ENCODE measurements around the gene STPG3.
A peak's percentile ranks its signal among the peaks of the same experiment; 100 is the strongest.

Gene STPG3

GRCh38 chr9:137227054-137227852 is 23.8 kb upstream of the STPG3 start, which contains the start of gene RNF224:
Gene RNF224 (plus strand): TSS chr9:137227502. CDS start chr9:137228336, 834 bp downstream.
- peak; percentile 94 for TF ChIP-seq CTCF (IDR thresholded peaks at IDR 0.05; ENCODE audit: insufficient read depth, low read depth, low read length, missing control alignments)
- no peak within 1 kb of the TSS for H3K4me3 ChIP-seq (ENCODE audit: low read depth, low read length)
- peak; percentile 88 for DNase-seq (ENCODE audit: low read depth)

- no peak for DNase-seq (ENCODE audit: low read depth)
- no peak for TF ChIP-seq CTCF (IDR thresholded peaks at IDR 0.05; ENCODE audit: insufficient read depth, low read depth, low read length, missing control alignments)
- no peak overlapping the region for H3K4me3 ChIP-seq (ENCODE audit: low read depth, low read length)
Observed at GRCh38 chr9:137227853-137228505, 23.1 kb upstream of the STPG3 start.

- DNase-seq (ENCODE audit: low read depth), result no peak
- TF ChIP-seq CTCF (IDR thresholded peaks at IDR 0.05; ENCODE audit: insufficient read depth, low read depth, low read length, missing control alignments), result no peak
- no peak overlapping the region for H3K4me3 ChIP-seq (ENCODE audit: low read depth, low read length)
Observed at GRCh38 chr9:137228506-137228967, 22.5 kb upstream of the STPG3 start.

DNA sequence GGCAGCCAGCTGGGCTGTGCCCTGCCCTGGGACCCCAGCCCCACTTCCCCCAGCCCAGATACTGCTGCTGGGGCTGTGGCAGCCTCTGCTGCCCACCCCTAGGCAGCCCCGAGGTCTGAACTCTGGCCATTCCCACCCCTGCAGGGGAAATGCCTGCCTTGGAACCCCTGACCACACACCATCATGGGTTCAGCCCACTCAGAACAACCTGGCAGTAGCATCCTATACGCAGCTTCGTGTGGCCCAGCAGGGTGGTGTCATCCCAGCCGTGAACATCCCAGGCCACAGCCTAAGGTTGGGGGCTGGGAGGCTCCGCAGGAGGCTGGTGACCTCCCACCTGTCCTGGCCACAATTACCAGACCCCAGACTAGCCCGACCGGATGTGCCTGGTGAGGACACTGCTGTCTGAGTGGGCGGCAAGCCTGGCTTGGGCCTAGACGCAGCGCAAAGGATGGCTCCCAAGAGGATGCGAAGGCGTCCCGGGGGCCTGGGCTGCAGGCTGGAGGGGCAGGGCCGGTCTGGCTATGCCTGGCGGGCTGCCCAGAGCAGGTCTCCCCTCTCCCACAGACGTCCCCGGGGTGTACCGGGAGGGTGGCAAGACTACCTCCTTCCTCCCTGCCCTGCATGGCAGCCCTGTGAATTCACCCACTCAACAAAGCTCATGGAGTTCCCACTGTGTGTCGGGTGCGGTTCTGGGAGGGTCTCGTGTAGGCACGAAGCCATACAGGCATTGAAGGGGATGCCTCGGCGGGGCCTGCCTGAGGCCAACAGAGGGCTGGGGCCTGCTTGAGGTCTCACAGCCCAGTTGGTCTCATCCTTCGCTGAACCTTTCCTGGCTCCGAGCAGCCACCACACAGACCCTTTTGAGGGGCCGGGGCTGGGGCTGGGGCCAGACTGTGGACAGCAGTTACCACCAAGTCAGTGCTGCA is 21.9 kb upstream of the STPG3 start:
- no peak for TF ChIP-seq CTCF (IDR thresholded peaks at IDR 0.05; ENCODE audit: insufficient read depth, low read depth, low read length, missing control alignments)
- H3K4me3 ChIP-seq (ENCODE audit: low read depth, low read length), result no peak overlapping the region
- DNase-seq (ENCODE audit: low read depth), result no peak

DNA sequence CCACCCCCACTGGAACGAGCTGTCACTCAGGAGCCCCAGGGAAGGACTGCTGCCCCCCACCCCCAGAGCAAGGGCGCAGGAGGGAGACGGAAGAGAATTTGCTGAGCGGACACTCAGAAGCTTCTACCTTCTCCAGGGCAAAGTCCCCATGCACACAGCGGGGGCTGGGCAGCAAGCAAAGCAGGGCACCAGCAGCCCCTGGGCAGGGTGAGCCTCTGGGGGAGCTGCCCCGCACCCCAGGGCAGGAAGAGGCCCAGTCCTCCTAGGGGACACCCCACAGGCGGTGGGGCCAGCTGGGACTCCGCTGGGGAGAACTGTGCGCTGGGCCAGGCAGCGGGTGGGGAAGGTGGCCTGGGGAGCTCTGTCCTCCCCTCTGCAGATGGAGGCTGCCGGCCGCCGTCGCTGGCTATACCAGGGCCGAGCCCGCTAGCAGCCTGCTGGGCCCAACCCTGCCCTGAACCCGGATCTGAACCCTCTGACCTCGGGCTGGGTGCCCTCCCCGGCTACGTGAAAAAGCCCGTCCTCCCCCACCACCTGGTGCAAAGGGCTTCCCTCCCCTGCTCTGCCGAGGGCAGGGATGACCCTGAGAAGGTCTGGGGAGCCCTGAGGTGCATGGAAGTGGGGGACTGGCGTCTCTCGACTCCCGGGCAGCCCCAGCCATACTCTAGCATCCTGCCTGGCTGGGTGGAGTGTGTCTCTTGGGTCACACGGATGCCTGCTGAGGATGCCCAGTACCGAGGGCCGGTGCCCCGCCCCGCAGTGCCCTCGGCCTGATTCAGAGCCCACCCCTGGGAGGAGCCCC is 21.0 kb upstream of the STPG3 start:
- H3K4me3 ChIP-seq (ENCODE audit: low read depth, low read length), result no peak overlapping the region
- no peak for DNase-seq (ENCODE audit: low read depth)
- TF ChIP-seq CTCF (IDR thresholded peaks at IDR 0.05; ENCODE audit: insufficient read depth, low read depth, low read length, missing control alignments), result no peak
